H9 (cell line): ENCODE data around the gene USP20. TPM values are rescaled to one million over a fixed set of nuclear protein-coding genes. Genes with fewer than 3 reads are reported as not detected.

ENCODE experiments used
- DNase-seq: peaks from one replicate; pipeline ENCODE4 v3.0.0-alpha.2; 2017
- H2AFZ ChIP-seq: one replicate; pipeline ENCODE4 v1.6.1; 2013; ENCODE audit warnings: mild to moderate bottlenecking, low read length, control low read depth, moderate library complexity
- H2AK5ac ChIP-seq: 2 replicates; pipeline ENCODE4 v1.6.1; 2013; ENCODE audit warnings: low read length, control low read depth, mixed read lengths; ENCODE audit not compliant: insufficient read length
- H2BK120ac ChIP-seq: one replicate; pipeline ENCODE4 v1.6.1; 2013; ENCODE audit warnings: low read depth, mild to moderate bottlenecking, low read length, control low read depth, inconsistent platforms; ENCODE audit not compliant: poor library complexity, severe bottlenecking
- H2BK12ac ChIP-seq: 2 replicates; pipeline ENCODE4 v1.6.1; 2013; ENCODE audit warnings: low read length, control low read depth, mixed read lengths, low read depth; ENCODE audit not compliant: insufficient read length
- H2BK15ac ChIP-seq: 2 replicates; pipeline ENCODE4 v1.6.1; 2013; ENCODE audit warnings: low read depth, low read length, control low read depth
- H2BK20ac ChIP-seq: one replicate; pipeline ENCODE4 v1.6.1; 2013; ENCODE audit warnings: low read depth, mild to moderate bottlenecking, low read length, control low read depth, inconsistent platforms; ENCODE audit not compliant: poor library complexity, severe bottlenecking
- H2BK5ac ChIP-seq: 2 replicates; pipeline ENCODE4 v1.6.1; 2013; ENCODE audit warnings: low read length, control low read depth, mixed read lengths; ENCODE audit not compliant: insufficient read length
- H3K14ac ChIP-seq: 2 replicates; pipeline ENCODE4 v1.6.1; 2013; ENCODE audit warnings: low read length, control low read depth; ENCODE audit not compliant: insufficient read depth
- H3K18ac ChIP-seq: 2 replicates; pipeline ENCODE4 v1.6.1; 2013; ENCODE audit warnings: low read depth, mild to moderate bottlenecking, mixed read lengths, low read length, control low read depth; ENCODE audit not compliant: insufficient read length
- H3K23ac ChIP-seq: 2 replicates; pipeline ENCODE4 v1.6.1; 2013; ENCODE audit warnings: low read length, control low read depth, mixed read lengths, low read depth; ENCODE audit not compliant: insufficient read length
- H3K23me2 ChIP-seq: 2 replicates; pipeline ENCODE4 v1.6.1; 2013; ENCODE audit warnings: low read depth, mild to moderate bottlenecking, mixed read lengths, low read length, control low read depth; ENCODE audit not compliant: insufficient read length, poor library complexity, severe bottlenecking
- H3K27ac ChIP-seq: 2 replicates; pipeline ENCODE4 v1.5.1; 2013; ENCODE audit warnings: low read length, control low read depth, mixed read lengths, low read depth; ENCODE audit not compliant: insufficient read length
- H3K27me3 ChIP-seq: 2 replicates; pipeline ENCODE4 v1.6.1; 2013; ENCODE audit warnings: low read length, control low read depth, inconsistent platforms; ENCODE audit not compliant: insufficient read depth
- H3K4ac ChIP-seq: 2 replicates; pipeline ENCODE4 v1.6.1; 2013; ENCODE audit warnings: low read depth, mild to moderate bottlenecking, control low read depth, inconsistent platforms, low read length, moderate library complexity
- H3K4me1 ChIP-seq: 2 replicates; pipeline ENCODE4 v1.6.1; 2013; ENCODE audit warnings: low read length, control low read depth, inconsistent platforms; ENCODE audit not compliant: insufficient read depth
- H3K4me2 ChIP-seq: 2 replicates; pipeline ENCODE4 v1.6.1; 2013; ENCODE audit warnings: low read length, control low read depth, mixed read lengths; ENCODE audit not compliant: insufficient read length, insufficient read depth
- H3K56ac ChIP-seq: 2 replicates; pipeline ENCODE4 v1.6.1; 2013; ENCODE audit warnings: low read depth, mild to moderate bottlenecking, mixed read lengths, low read length, control low read depth; ENCODE audit not compliant: insufficient read length
- H3K79me1 ChIP-seq: 2 replicates; pipeline ENCODE4 v1.6.1; 2013; ENCODE audit warnings: low read depth, mild to moderate bottlenecking, moderate library complexity, low read length, control low read depth, inconsistent platforms; ENCODE audit not compliant: insufficient read depth, poor library complexity, severe bottlenecking
- H3K79me2 ChIP-seq: 2 replicates; pipeline ENCODE4 v1.6.1; 2013; ENCODE audit warnings: low read length, control low read depth, inconsistent platforms; ENCODE audit not compliant: insufficient read depth
- H3K9ac ChIP-seq: 2 replicates; pipeline ENCODE4 v1.6.1; 2013; ENCODE audit warnings: low read length, control low read depth, mixed read lengths; ENCODE audit not compliant: insufficient read length; ENCODE audit errors: extremely low read depth
- H3K9me3 ChIP-seq: one replicate; pipeline ENCODE4 v1.6.1; 2013; ENCODE audit warnings: low read depth, low read length, inconsistent platforms; ENCODE audit not compliant: control insufficient read depth
- H3T11ph ChIP-seq: one replicate; pipeline ENCODE4 v1.6.1; 2013; ENCODE audit warnings: mild to moderate bottlenecking, low read length, control low read depth, inconsistent platforms
- H4K20me1 ChIP-seq: one replicate; pipeline ENCODE4 v1.6.1; 2013; ENCODE audit not compliant: control insufficient read depth, insufficient read length, insufficient read depth
- H4K5ac ChIP-seq: 2 replicates; pipeline ENCODE4 v1.6.1; 2013; ENCODE audit warnings: low read depth, mild to moderate bottlenecking, mixed read lengths, low read length, control low read depth; ENCODE audit not compliant: insufficient read length
- H4K8ac ChIP-seq: replicated peaks from 2 replicates; pipeline ENCODE4 v1.6.1; 2013; ENCODE audit warnings: low read length, control low read depth, mixed read lengths, low read depth; ENCODE audit not compliant: insufficient read length
- H4K91ac ChIP-seq: 2 replicates; pipeline ENCODE4 v1.6.1; 2013; ENCODE audit warnings: low read depth, mild to moderate bottlenecking, moderate library complexity, mixed read lengths, low read length, control low read depth; ENCODE audit not compliant: insufficient read length
- H3K27ac Mint-ChIP-seq, 3 experiments: 2 replicates in 2 of 3; 3 replicates in 1 of 3; pipeline ENCODE4 v1.8.0; 2020 to 2021; ENCODE audit warnings: mixed read lengths in 3 of 3, mild to moderate bottlenecking in 1 of 3, moderate library complexity in 1 of 3
- H3K27me3 Mint-ChIP-seq: 2 replicates; pipeline ENCODE4 v1.8.0; 2021; ENCODE audit warnings: low read depth, mild to moderate bottlenecking, moderate library complexity, mixed read lengths
- H3K36me3 Mint-ChIP-seq, 3 experiments: 2 replicates in 2 of 3; 3 replicates in 1 of 3; pipeline ENCODE4 v1.8.0; 2020 to 2021; ENCODE audit warnings: low read depth in 3 of 3, mixed read lengths in 3 of 3; ENCODE audit not compliant: insufficient read depth in 1 of 3
- H3K4me1 Mint-ChIP-seq, 2 experiments: 2 replicates each; pipeline ENCODE4 v1.8.0; 2020; ENCODE audit warnings: mixed read lengths in 2 of 2
- H3K4me3 Mint-ChIP-seq, 2 experiments: 2 replicates in 1 of 2; 3 replicates in 1 of 2; pipeline ENCODE4 v1.8.0; 2020 to 2021; ENCODE audit warnings: mild to moderate bottlenecking in 2 of 2, mixed read lengths in 2 of 2, moderate library complexity in 1 of 2
- H3K9me3 Mint-ChIP-seq, 2 experiments: 2 replicates in 1 of 2; 3 replicates in 1 of 2; pipeline ENCODE4 v1.8.0; 2020; ENCODE audit warnings: mild to moderate bottlenecking in 2 of 2, mixed read lengths in 2 of 2, moderate library complexity in 1 of 2
- WGBS: extraction: QIAGEN DNeasy Blood & Tissue Kit; methylation state at CpG from one replicate; pipeline ENCODE4 v1.1.7; 2013; ENCODE audit warnings: missing lambda C conversion rate, low lambda C conversion rate, mixed read lengths; ENCODE audit not compliant: insufficient read length; ENCODE audit errors: extremely low coverage; 5-methylcytosine and 5-hydroxymethylcytosine counted together
- total RNA-seq: library from RNA; stranded (reverse); gene quantifications from 2 replicates; pipeline ENCODE4 v1.2.1, GENCODE V29; 2021
- TF ChIP-seq, protein P1 (sequence below): fragments of 200-600 bp; sonication (generic); conservative IDR thresholded peaks from 3 replicates; pipeline ENCODE4 v1.8.0; 2021; ENCODE audit warnings: antibody characterized with exemption, mild to moderate bottlenecking

The USP20 gene
- total RNA-seq, 1 experiment from 2014 or later, result 20.9 TPM

DNA sequence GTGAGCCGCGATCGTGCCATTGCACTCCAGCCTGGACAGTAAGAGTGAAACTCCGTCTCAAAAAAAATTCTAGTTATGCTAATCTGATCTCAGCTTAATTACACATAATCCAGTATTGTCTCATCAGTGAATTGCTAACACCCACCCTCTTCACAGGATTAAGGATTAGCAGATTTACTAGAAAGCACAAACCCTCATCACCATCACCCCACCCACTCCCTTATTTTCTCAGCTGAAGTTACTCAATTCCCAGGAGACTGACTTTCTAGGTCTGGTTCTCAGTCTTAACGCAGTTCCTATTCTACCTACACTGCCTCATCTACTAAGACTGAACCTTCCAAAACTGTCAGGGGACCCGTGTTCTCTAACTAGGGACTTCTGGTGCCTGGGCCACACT lies 23.3 kb upstream of the USP20 start:
- H3K23ac ChIP-seq, result no peak overlapping the region
- no peak overlapping the region for H3K4ac ChIP-seq
- H3K4me2 ChIP-seq, result no peak overlapping the region
- no peak overlapping the region for H2BK5ac ChIP-seq
- H2AFZ ChIP-seq, result no peak overlapping the region
- no peak overlapping the region for H3K56ac ChIP-seq
- no CpG with 5 or more reads among the region's 6 CpGs for WGBS
- Mint-ChIP-seq H3K36me3 (peaks cover 33 to 86% (median 71%) of the 10 kb centered on the region in 3 experiments), H3K27me3 (no peaks in the 10 kb centered on the region; the same call in 1 of the 2 replicates), H3K27ac (peak overlapping the region in 1 of 3 experiments; percentile 29; a peak in 2 of 7 replicates), H3K9me3 (no peaks in the 10 kb centered on the region), H3K4me3 (no peak overlapping the region), H3K4me1 (no peaks in the 10 kb centered on the region)
- DNase-seq, result no peak
- no peak overlapping the region for H3K27ac ChIP-seq
- H3K9ac ChIP-seq, result no peak overlapping the region
- no peak overlapping the region for H2AK5ac ChIP-seq
- H3K79me2 ChIP-seq, result no peaks in the 10 kb centered on the region
- no peaks in the 10 kb centered on the region for H3K27me3 ChIP-seq
- H2BK12ac ChIP-seq, result no peak overlapping the region
- H3K79me1 ChIP-seq, result no peaks in the 10 kb centered on the region
- no peak overlapping the region for H2BK120ac ChIP-seq
- no peak overlapping the region for H4K5ac ChIP-seq
- no peak overlapping the region for H3K14ac ChIP-seq
- H4K20me1 ChIP-seq, result no peaks in the 10 kb centered on the region
- no peak overlapping the region for H2BK20ac ChIP-seq
- TF ChIP-seq, protein P1, sequence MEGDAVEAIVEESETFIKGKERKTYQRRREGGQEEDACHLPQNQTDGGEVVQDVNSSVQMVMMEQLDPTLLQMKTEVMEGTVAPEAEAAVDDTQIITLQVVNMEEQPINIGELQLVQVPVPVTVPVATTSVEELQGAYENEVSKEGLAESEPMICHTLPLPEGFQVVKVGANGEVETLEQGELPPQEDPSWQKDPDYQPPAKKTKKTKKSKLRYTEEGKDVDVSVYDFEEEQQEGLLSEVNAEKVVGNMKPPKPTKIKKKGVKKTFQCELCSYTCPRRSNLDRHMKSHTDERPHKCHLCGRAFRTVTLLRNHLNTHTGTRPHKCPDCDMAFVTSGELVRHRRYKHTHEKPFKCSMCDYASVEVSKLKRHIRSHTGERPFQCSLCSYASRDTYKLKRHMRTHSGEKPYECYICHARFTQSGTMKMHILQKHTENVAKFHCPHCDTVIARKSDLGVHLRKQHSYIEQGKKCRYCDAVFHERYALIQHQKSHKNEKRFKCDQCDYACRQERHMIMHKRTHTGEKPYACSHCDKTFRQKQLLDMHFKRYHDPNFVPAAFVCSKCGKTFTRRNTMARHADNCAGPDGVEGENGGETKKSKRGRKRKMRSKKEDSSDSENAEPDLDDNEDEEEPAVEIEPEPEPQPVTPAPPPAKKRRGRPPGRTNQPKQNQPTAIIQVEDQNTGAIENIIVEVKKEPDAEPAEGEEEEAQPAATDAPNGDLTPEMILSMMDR, result no peak
- no peaks in the 10 kb centered on the region for H3K9me3 ChIP-seq
- H3K23me2 ChIP-seq, result no peaks in the 10 kb centered on the region
- H3T11ph ChIP-seq, result no peak overlapping the region
- no peak overlapping the region for H4K91ac ChIP-seq
- no peaks in the 10 kb centered on the region for H3K4me1 ChIP-seq
- no peak overlapping the region for H3K18ac ChIP-seq
- no peak overlapping the region for H2BK15ac ChIP-seq
- no peak overlapping the region for H4K8ac ChIP-seq
